Measurements from ENCODE around the gene PDGFD. TPM values are rescaled to one million over a fixed set of nuclear protein-coding genes. Genes with fewer than 3 reads are reported as not detected.

Gene PDGFD
- total RNA-seq, 1 donor from 2014 or later, result 8.0 TPM

- Mint-ChIP-seq H3K4me1 (ENCODE audit: low read depth) (no peaks in the 10 kb centered on the region), H3K27me3 (no peaks in the 10 kb centered on the region), H3K36me3 (ENCODE audit: insufficient read depth) (no peaks in the 10 kb centered on the region), H3K27ac (no peak overlapping the region), H3K9me3 (ENCODE audit: low read depth) (no peaks in the 10 kb centered on the region), H3K4me3 (ENCODE audit: low read depth) (no peak overlapping the region)
- no peak for DNase-seq (ENCODE audit: low spot score, unreplicated experiment)
- TF ChIP-seq, protein P1, sequence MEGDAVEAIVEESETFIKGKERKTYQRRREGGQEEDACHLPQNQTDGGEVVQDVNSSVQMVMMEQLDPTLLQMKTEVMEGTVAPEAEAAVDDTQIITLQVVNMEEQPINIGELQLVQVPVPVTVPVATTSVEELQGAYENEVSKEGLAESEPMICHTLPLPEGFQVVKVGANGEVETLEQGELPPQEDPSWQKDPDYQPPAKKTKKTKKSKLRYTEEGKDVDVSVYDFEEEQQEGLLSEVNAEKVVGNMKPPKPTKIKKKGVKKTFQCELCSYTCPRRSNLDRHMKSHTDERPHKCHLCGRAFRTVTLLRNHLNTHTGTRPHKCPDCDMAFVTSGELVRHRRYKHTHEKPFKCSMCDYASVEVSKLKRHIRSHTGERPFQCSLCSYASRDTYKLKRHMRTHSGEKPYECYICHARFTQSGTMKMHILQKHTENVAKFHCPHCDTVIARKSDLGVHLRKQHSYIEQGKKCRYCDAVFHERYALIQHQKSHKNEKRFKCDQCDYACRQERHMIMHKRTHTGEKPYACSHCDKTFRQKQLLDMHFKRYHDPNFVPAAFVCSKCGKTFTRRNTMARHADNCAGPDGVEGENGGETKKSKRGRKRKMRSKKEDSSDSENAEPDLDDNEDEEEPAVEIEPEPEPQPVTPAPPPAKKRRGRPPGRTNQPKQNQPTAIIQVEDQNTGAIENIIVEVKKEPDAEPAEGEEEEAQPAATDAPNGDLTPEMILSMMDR (IDR thresholded peaks at IDR 0.05; ENCODE audit: unreplicated experiment), result no peak
Measured at GRCh38 chr11:104075091-104075490, 88.9 kb downstream of the PDGFD start.

DNA sequence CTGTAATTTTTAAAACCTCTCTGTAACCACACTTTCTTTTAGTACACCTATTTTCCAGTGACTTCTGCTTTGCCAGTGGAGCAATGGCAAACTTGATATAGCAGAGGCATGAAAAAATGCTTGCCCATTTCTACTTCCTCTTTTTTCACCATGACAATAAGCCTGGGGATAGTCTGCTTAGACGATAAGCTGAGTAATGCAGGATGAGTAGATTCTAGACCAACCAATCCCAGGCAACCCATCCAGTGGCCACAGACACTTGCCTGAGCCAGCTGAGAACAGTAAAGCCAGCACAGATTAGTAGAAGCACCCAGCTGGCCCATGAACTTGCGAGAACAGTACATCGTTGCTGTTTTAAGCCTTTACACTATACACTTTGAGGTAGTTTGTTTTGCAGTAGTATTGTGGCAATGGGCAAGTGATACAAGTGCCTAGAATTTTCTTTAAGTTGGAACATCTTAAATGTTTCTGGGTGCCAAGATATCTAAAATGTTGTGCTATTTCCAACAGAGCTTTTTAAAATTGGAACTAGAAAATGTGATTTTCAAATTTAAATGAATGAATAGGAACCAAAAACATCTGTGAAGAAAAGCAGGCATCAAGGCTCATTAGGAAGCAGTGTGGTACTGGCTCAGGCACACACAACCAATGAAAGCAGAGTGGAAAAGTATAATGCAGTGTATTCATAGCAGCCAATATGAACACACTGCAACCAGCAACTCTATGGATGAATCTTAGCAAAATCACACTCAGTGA, 89.8 kb downstream of the PDGFD start:
- no peaks in the 10 kb centered on the region for H3K36me3 Mint-ChIP-seq (ENCODE audit: insufficient read depth)
- no peak overlapping the region for H3K27ac Mint-ChIP-seq
- no peaks in the 10 kb centered on the region for H3K27me3 Mint-ChIP-seq
- no peaks in the 10 kb centered on the region for H3K9me3 Mint-ChIP-seq (ENCODE audit: low read depth)
- no peaks in the 10 kb centered on the region for H3K4me1 Mint-ChIP-seq (ENCODE audit: low read depth)
- H3K4me3 Mint-ChIP-seq (ENCODE audit: low read depth), result no peak overlapping the region
- TF ChIP-seq, protein P1 (IDR thresholded peaks at IDR 0.05; ENCODE audit: unreplicated experiment), result no peak
- no peak for DNase-seq (ENCODE audit: low spot score, unreplicated experiment)

DNA sequence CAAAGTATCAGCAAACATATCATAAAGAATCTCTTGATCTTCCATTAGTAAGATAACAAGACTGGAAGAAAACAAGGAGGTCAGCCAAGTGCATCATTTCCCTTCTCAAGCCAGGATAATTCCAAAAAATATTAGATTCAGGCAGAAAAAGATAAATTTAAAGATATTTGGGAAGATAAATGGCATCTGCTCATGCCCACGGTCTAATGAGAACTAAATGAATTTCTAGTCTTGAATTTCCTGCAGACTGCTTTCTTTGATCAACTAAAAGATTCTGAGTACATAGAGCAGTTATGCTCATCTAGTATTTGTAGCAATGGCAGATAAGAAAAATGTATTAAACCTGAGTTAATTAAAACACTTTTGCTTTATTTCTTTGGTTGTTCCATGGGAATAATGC, 96.4 kb downstream of the PDGFD start:
- H3K4me3 Mint-ChIP-seq (ENCODE audit: low read depth), result no peak overlapping the region
- no peak for DNase-seq (ENCODE audit: low spot score, unreplicated experiment)
- H3K36me3 Mint-ChIP-seq (ENCODE audit: insufficient read depth), result no peaks in the 10 kb centered on the region
- TF ChIP-seq, protein P1 (IDR thresholded peaks at IDR 0.05; ENCODE audit: unreplicated experiment), result no peak
- H3K27me3 Mint-ChIP-seq, result no peaks in the 10 kb centered on the region
- no peaks in the 10 kb centered on the region for H3K9me3 Mint-ChIP-seq (ENCODE audit: low read depth)
- no peaks in the 10 kb centered on the region for H3K4me1 Mint-ChIP-seq (ENCODE audit: low read depth)
- H3K27ac Mint-ChIP-seq, result no peak overlapping the region

GRCh38 chr11:104064034-104064630, 99.8 kb downstream of the PDGFD start:
- Mint-ChIP-seq H3K4me1 (ENCODE audit: low read depth) (no peaks in the 10 kb centered on the region), H3K9me3 (ENCODE audit: low read depth) (no peaks in the 10 kb centered on the region), H3K27me3 (no peaks in the 10 kb centered on the region), H3K4me3 (ENCODE audit: low read depth) (no peak overlapping the region), H3K36me3 (ENCODE audit: insufficient read depth) (no peaks in the 10 kb centered on the region), H3K27ac (no peak overlapping the region)
- DNase-seq (ENCODE audit: low spot score, unreplicated experiment), result no peak
- TF ChIP-seq, protein P1 (IDR thresholded peaks at IDR 0.05; ENCODE audit: unreplicated experiment), result no peak

GRCh38 chr11:104061853-104062521, 102.0 kb downstream of the PDGFD start:
- TF ChIP-seq, protein P1 (IDR thresholded peaks at IDR 0.05; ENCODE audit: unreplicated experiment), result no peak
- Mint-ChIP-seq H3K27me3 (no peaks in the 10 kb centered on the region), H3K27ac (no peak overlapping the region), H3K4me1 (ENCODE audit: low read depth) (no peaks in the 10 kb centered on the region), H3K9me3 (ENCODE audit: low read depth) (no peaks in the 10 kb centered on the region), H3K36me3 (ENCODE audit: insufficient read depth) (no peaks in the 10 kb centered on the region), H3K4me3 (ENCODE audit: low read depth) (no peak overlapping the region)
- no peak for DNase-seq (ENCODE audit: low spot score, unreplicated experiment)
